Fibroblast of pulmonary artery (primary cell): ENCODE measurements around the gene POLR3F.

Source experiments
- DNase-seq: peaks from one replicate; pipeline ENCODE4 v3.0.0-alpha.2; 2010; ENCODE audit warnings: low read depth
- H3K4me3 ChIP-seq: replicated peaks from 2 replicates; pipeline ENCODE4 v1.5.1; 2011; ENCODE audit warnings: low read depth, mild to moderate bottlenecking, control low read depth, low read length, moderate library complexity
- CTCF ChIP-seq: IDR thresholded peaks from 2 replicates; pipeline ENCODE4 v1.5.1; 2011; ENCODE audit warnings: mild to moderate bottlenecking, control low read depth, low read length, inconsistent platforms; ENCODE audit errors: missing control alignments

Gene POLR3F

DNA sequence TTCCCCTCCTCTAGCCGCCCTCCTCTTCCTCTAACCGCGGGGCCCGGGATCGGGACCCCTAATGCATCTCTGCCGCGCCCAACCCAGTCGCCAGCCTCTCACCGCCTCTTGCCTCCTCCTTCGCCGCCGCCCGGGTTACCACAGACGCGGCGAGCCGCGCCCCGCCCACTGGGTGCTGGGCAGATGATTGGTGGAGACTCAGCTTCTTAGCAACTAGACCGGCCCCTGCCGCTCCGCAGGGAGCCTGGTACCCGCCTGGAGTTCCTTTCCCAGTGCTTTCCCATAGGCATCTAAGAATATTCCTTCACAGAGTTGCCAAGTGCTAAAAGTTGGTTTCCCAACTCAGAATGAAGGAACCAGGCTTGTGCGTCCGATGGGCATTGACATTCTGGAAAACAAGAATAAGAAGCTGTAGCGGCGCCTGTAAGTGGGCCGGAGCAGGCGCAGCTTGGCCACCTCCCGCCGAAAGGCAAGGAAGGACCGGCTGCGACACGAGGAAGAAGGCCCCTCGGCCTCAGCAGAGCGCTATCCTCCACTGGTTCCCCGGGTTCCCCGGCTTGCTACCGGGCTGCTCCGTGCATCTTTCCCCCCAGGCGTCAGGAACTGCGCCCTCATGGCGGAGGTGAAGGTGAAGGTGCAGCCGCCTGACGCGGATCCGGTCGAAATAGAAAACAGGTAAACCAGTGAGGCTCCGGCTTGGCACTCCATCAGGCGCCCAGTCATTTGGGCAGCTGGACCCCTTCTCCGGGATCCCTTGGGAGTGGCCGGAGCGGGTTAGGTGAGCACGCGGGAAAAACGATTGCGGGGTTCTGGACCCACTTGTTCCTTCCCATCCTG is at the start of gene POLR3F, which contains the start of gene DZANK1:
Gene POLR3F, plus strand, starts transcription at position 497 of the 837 bp plus-strand sequence. Its CDS starts 117 bp downstream, at position 614.
Gene DZANK1, minus strand, starts transcription at position 137 of the 837 bp plus-strand sequence. CDS start 1,672 bp downstream, outside the sequence.
- TF ChIP-seq CTCF = no peak
- peak; percentile 96 for DNase-seq
- H3K4me3 ChIP-seq = peak within 1 kb of the TSS; percentile 98

- no peak for TF ChIP-seq CTCF
- no peak overlapping the region for H3K4me3 ChIP-seq
- DNase-seq = no peak
These were observed 45.6 kb upstream of the POLR3F start for GRCh38 chr20:18421608-18422007.

DNA sequence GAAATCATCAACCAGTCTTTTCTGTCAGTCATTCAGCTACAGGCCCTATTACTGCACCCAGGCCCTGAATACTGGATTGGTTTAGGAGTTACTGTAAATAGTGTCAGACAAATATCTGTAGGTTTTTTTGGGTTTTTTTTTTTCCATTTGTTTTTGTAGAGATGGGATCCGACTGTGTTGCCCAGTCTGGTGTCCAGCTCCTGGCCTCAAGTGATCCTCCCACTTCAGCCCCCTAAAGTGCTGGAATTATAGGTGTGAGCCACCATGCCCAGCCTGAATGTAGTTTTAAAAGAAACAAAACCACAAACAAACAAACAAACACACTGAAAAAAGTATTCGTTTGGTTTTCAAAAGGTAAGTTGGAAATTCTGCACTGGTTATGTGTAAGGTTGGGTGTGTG is 40.0 kb upstream of the POLR3F start:
- no peak for TF ChIP-seq CTCF
- H3K4me3 ChIP-seq = no peak overlapping the region
- no peak for DNase-seq

DNA sequence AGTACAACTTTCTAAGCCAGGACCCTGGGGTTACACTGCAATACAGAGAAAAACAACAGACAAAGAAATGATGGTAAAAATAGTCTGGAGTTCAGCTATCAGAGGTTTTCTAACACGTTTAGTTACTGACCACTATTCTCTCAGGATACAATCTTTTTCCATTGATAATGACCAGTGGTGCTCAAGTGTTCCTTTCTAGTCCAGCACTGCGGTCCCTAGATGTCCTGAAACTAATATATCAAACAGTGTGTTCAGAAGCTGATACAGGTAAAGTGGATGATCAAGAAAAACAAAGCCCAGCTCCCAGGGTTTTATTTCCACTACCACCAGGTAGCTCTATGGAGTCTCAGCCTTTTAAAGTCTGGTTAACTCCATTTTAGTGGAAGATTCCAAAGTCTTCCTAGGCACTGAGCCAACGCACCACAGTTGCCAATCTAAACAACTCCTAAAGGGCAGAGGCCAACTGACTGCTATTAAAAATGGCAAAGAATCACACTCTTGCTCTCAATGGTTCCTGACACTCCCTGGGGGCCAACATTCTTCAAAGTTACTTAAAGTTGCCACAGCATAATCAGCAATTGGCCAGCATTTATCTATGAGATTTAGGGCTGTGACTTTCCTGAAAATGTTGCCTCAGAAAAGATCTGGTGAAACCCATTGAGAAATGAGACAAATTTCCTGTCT is 38.6 kb upstream of the POLR3F start:
- DNase-seq = peak; percentile 47
- TF ChIP-seq CTCF = no peak
- H3K4me3 ChIP-seq = no peak overlapping the region

DNA sequence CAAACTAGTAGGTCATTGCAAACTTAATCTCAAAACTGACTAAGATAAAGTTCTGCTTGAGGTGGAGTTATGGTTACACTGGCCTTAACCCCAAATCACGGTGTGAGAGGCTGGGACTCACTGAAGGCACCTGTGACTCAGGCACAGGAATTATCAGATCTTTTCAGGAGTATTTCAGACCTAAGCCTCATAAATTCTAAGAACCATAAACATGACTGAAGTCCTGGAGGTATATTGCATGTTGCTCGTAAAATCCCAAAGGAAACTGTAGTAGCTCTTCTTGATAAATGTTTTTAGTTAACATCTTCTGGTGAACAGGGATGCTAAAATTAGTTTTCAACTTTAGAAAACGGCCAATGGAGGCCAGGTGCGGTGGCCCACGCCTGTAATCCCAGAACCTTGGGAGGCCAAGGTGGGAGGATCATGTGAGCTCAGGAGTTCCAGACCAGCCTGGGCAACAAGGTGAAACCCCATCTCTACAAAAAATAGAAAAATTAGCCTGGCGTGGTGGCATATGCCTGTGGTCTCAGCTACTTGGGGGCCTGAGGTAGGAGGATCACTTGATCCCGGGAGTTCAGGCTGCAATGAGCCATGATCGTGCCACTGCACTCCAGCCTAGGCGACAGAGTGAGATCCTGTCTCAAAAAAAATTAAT is 36.9 kb upstream of the POLR3F start:
- no peak for DNase-seq
- TF ChIP-seq CTCF = no peak
- H3K4me3 ChIP-seq = no peak overlapping the region

- H3K4me3 ChIP-seq = no peak overlapping the region
- no peak for DNase-seq
- TF ChIP-seq CTCF = no peak
These were observed 36.0 kb upstream of the POLR3F start for GRCh38 chr20:18431206-18431605.
